Activated T-cell treated with anti-CD3 and anti-CD28 coated beads, Interleukin-2, amount 50 U/mL, for 1 hour (primary cell): Measurements from ENCODE around the gene FOSL1.

ENCODE experiments used
- DNase-seq: peaks from one replicate; pipeline ENCODE4 v3.0.0-alpha.2; 2020

FOSL1 gene

GRCh38 chr11:65900125-65900898, at the start of gene FOSL1:
Gene FOSL1, minus strand, starts transcription at chr11:65900388. Its CDS starts 49 bp downstream, at chr11:65900339.
- peak; percentile 93 for DNase-seq

GRCh38 chr11:65947603-65948125, 47.5 kb upstream of the FOSL1 start:
- no peak for DNase-seq

- no peak for DNase-seq
These were observed 46.9 kb upstream of the FOSL1 start for GRCh38 chr11:65947133-65947532.

- no peak for DNase-seq
These were observed 46.5 kb upstream of the FOSL1 start for GRCh38 chr11:65946655-65947054.

GRCh38 chr11:65945941-65946558, 45.9 kb upstream of the FOSL1 start:
- DNase-seq, result no peak

GRCh38 chr11:65945430-65945911, 45.3 kb upstream of the FOSL1 start, which contains the start of gene TSGA10IP:
Gene TSGA10IP, plus strand, starts transcription at chr11:65945480. Its CDS starts 196 bp downstream, at chr11:65945676.
- DNase-seq, result no peak

- DNase-seq, result no peak
These were observed 44.6 kb upstream of the FOSL1 start for GRCh38 chr11:65944767-65945166.

- DNase-seq, result no peak
These were observed 44.0 kb upstream of the FOSL1 start for GRCh38 chr11:65944191-65944590.

GRCh38 chr11:65942531-65942930, 42.3 kb upstream of the FOSL1 start:
- DNase-seq, result no peak

- DNase-seq, result no peak
These were observed 41.6 kb upstream of the FOSL1 start for GRCh38 chr11:65941720-65942310.

GRCh38 chr11:65937766-65938165, 37.6 kb upstream of the FOSL1 start:
- no peak for DNase-seq

- no peak for DNase-seq
These were observed 33.8 kb upstream of the FOSL1 start for GRCh38 chr11:65934014-65934413.

GRCh38 chr11:65932558-65932919, 32.4 kb upstream of the FOSL1 start:
- no peak for DNase-seq

- no peak for DNase-seq
These were observed 31.8 kb upstream of the FOSL1 start for GRCh38 chr11:65931773-65932557.

- no peak for DNase-seq
These were observed 28.5 kb upstream of the FOSL1 start for GRCh38 chr11:65928667-65929066.

- peak; percentile 67 for DNase-seq
These were observed 27.8 kb upstream of the FOSL1 start for GRCh38 chr11:65927904-65928397.

- DNase-seq, result no peak
These were observed 25.2 kb upstream of the FOSL1 start for GRCh38 chr11:65925397-65925796.

- DNase-seq, result no peak
These were observed 22.4 kb upstream of the FOSL1 start for GRCh38 chr11:65922565-65922964.

GRCh38 chr11:65921876-65922275, 21.7 kb upstream of the FOSL1 start:
- DNase-seq, result no peak

GRCh38 chr11:65921033-65921555, 20.9 kb upstream of the FOSL1 start:
- no peak for DNase-seq

- DNase-seq, result no peak
These were observed 20.2 kb upstream of the FOSL1 start for GRCh38 chr11:65920372-65920802.
